PC-9 (cell line): ENCODE data around the gene NELL2.

Experiments
- CTCF ChIP-seq: fragments of 200-600 bp; sonication (generic); conservative IDR thresholded peaks from 2 replicates; pipeline ENCODE4 v1.6.1; 2017; ENCODE audit warnings: mixed run types, antibody characterized with exemption, mild to moderate bottlenecking, moderate library complexity
- EZH2 ChIP-seq: fragments of 200-600 bp; sonication (generic); IDR thresholded peaks from 2 replicates; pipeline ENCODE4 v1.8.0; 2017; ENCODE audit warnings: antibody characterized with exemption, low read depth

GRCh38 chr12:44582521-44582920, 293.6 kb downstream of the NELL2 start:
- no peak for TF ChIP-seq CTCF
- TF ChIP-seq EZH2, result no peak
